IMR-90 (cell line): ENCODE measurements around the gene MS4A6A.

Experiments used
- MAFK ChIP-seq: IDR thresholded peaks from 2 replicates; pipeline ENCODE4 v1.6.1; 2012; ENCODE audit warnings: low read depth, low read length, improper control_type of control experiment
- MAZ ChIP-seq: IDR thresholded peaks from 2 replicates; pipeline ENCODE4 v1.6.1; 2012; ENCODE audit warnings: low read depth, mild to moderate bottlenecking, low read length, improper control_type of control experiment, moderate library complexity, borderline replicate concordance
- MXI1 ChIP-seq: IDR thresholded peaks from 2 replicates; pipeline ENCODE4 v1.6.1; 2012; ENCODE audit warnings: low read depth, mild to moderate bottlenecking, low read length, moderate library complexity, borderline replicate concordance
- POLR2A ChIP-seq: IDR thresholded peaks from 2 replicates; pipeline ENCODE4 v1.6.1; 2012; ENCODE audit warnings: mild to moderate bottlenecking, low read depth, low read length
- RCOR1 ChIP-seq: IDR thresholded peaks from 2 replicates; pipeline ENCODE4 v1.6.1; 2012; ENCODE audit warnings: mild to moderate bottlenecking, low read length, improper control_type of control experiment; ENCODE audit not compliant: insufficient replicate concordance
- TF ChIP-seq, protein P1 (sequence below): conservative IDR thresholded peaks from 2 replicates; pipeline ENCODE4 v1.5.1; 2012; ENCODE audit warnings: mild to moderate bottlenecking, low read depth, low read length, improper control_type of control experiment

- TF ChIP-seq POLR2A = no peak
- TF ChIP-seq, protein P1, sequence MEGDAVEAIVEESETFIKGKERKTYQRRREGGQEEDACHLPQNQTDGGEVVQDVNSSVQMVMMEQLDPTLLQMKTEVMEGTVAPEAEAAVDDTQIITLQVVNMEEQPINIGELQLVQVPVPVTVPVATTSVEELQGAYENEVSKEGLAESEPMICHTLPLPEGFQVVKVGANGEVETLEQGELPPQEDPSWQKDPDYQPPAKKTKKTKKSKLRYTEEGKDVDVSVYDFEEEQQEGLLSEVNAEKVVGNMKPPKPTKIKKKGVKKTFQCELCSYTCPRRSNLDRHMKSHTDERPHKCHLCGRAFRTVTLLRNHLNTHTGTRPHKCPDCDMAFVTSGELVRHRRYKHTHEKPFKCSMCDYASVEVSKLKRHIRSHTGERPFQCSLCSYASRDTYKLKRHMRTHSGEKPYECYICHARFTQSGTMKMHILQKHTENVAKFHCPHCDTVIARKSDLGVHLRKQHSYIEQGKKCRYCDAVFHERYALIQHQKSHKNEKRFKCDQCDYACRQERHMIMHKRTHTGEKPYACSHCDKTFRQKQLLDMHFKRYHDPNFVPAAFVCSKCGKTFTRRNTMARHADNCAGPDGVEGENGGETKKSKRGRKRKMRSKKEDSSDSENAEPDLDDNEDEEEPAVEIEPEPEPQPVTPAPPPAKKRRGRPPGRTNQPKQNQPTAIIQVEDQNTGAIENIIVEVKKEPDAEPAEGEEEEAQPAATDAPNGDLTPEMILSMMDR = no peak
- TF ChIP-seq RCOR1 = no peak
- no peak for TF ChIP-seq MAZ
- no peak for TF ChIP-seq MAFK
- TF ChIP-seq MXI1 = no peak
Observed at GRCh38 chr11:60158636-60159035, 24.2 kb downstream of the MS4A6A start.
